ENCODE results near the gene DNAH10. TPM values are rescaled to one million over a fixed set of nuclear protein-coding genes. Genes with fewer than 3 reads are reported as not detected.

DNAH10 gene
- total and polyA plus RNA-seq, 2 of the 4 experiments (the other 2 are of a cell fraction): 0.18 to 0.22 TPM

- no peak for TF ChIP-seq MAZ (IDR thresholded peaks at IDR 0.05; ENCODE audit: borderline replicate concordance, low read depth, low read length)
- TF ChIP-seq CHD1 (IDR thresholded peaks at IDR 0.05; ENCODE audit: low read depth, low read length): no peak
- no peak for TF ChIP-seq RAD21 (IDR thresholded peaks at IDR 0.05; ENCODE audit: low read length)
- no peak for TF ChIP-seq CEBPB (IDR thresholded peaks at IDR 0.05; ENCODE audit: low read depth, low read length)
- no peak for TF ChIP-seq SMC3 (IDR thresholded peaks at IDR 0.05; ENCODE audit: low read depth, low read length)
- no peak for TF ChIP-seq RCOR1 (IDR thresholded peaks at IDR 0.05; ENCODE audit: insufficient replicate concordance, low read length)
- TF ChIP-seq ELK1 (IDR thresholded peaks at IDR 0.05; ENCODE audit: borderline replicate concordance, low read depth, low read length): no peak
- no peak for TF ChIP-seq FOS (IDR thresholded peaks at IDR 0.05; ENCODE audit: low read depth, low read length)
- TF ChIP-seq MAFK (IDR thresholded peaks at IDR 0.05; ENCODE audit: low read depth, low read length): no peak
- no peak for TF ChIP-seq MXI1 (IDR thresholded peaks at IDR 0.05; ENCODE audit: borderline replicate concordance, low read depth, low read length)
- TF ChIP-seq BHLHE40 (IDR thresholded peaks at IDR 0.05; ENCODE audit: low read depth, low read length): no peak
- no peak for TF ChIP-seq NFE2L2 (IDR thresholded peaks at IDR 0.05; ENCODE audit: low read depth, low read length)
- TF ChIP-seq CTCF (conservative IDR thresholded peaks at IDR 0.05; ENCODE audit: low read depth, low read length): no peak
- no peak for TF ChIP-seq POLR2A (IDR thresholded peaks at IDR 0.05; ENCODE audit: low read depth, low read length)
- no peak for TF ChIP-seq USF2 (IDR thresholded peaks at IDR 0.05; ENCODE audit: low read depth, low read length)
- no peak for TF ChIP-seq RFX5 (IDR thresholded peaks at IDR 0.05; ENCODE audit: low read depth, low read length)
- Histone ChIP-seq H3K14ac (replicated peaks; ENCODE audit: low read depth, low read length) (no peak overlapping the region), H3K56ac (ENCODE audit: extremely low read depth, insufficient read depth, low read length) (no peak overlapping the region), H4K5ac (ENCODE audit: low read depth, low read length) (no peak overlapping the region), H3K4me1 (ENCODE audit: control insufficient read depth, insufficient read depth, low read length) (no peaks in the 10 kb centered on the region), H3K9ac (ENCODE audit: low read depth, low read length) (no peak overlapping the region), H2BK120ac (ENCODE audit: low read depth, low read length) (no peak overlapping the region), H2AFZ (replicated peaks; ENCODE audit: low read length, poor library complexity) (peak overlapping the region; percentile 52), H2BK15ac (ENCODE audit: low read depth, low read length) (no peak overlapping the region), H4K91ac (ENCODE audit: insufficient read depth, low read depth, low read length) (no peak overlapping the region), H3K79me1 (ENCODE audit: low read depth in 1 of 2, low read length in 2 of 2) (no peaks in the 10 kb centered on the region), H2AK9ac (replicated peaks; ENCODE audit: low read depth, low read length, poor library complexity) (no peak overlapping the region), H3K9me3 (ENCODE audit: control insufficient read depth, insufficient read depth, low read length) (no peaks in the 10 kb centered on the region), H3K23ac (ENCODE audit: low read depth, low read length) (no peak overlapping the region; the same call in 1 of the 2 replicates), H3K36me3 (ENCODE audit: control insufficient read depth, insufficient read depth, low read length) (no peaks in the 10 kb centered on the region), H2BK20ac (ENCODE audit: low read depth, low read length) (no peak overlapping the region), H2BK5ac (ENCODE audit: low read depth, low read length, poor library complexity, severe bottlenecking) (no peak overlapping the region), H3K9me1 (ENCODE audit: insufficient read depth, low read length) (no peaks in the 10 kb centered on the region), H3K4ac (ENCODE audit: low read depth, low read length) (no peak overlapping the region), H3K27me3 (ENCODE audit: control insufficient read depth, insufficient read depth, low read length) (peaks cover 9% of the 10 kb centered on the region; the same call in 1 of the 2 replicates), H4K8ac (ENCODE audit: low read depth in 2 of 2, low read length in 2 of 2) (no peak overlapping the region), H3K4me2 (ENCODE audit: low read depth, low read length) (no peak overlapping the region), H3K27ac (ENCODE audit: insufficient read depth, low read length) (no peak overlapping the region), H4K20me1 (ENCODE audit: insufficient read depth, low read length) (no peaks in the 10 kb centered on the region), H2AK5ac (ENCODE audit: low read depth, low read length) (no peak overlapping the region), H3K18ac (ENCODE audit: low read depth, low read length) (no peak overlapping the region), H3K4me3 (ENCODE audit: insufficient read depth, low read depth, low read length) (no peak overlapping the region)
- no TSS peak for BruUV-seq (replicated peaks)
- DNase-seq (no peak), ATAC-seq (ENCODE audit: low read depth) (no peak)
- intact Hi-C loops (cut with micrococcal nuclease) (no loop called here), in situ Hi-C loops (cut with MboI; ENCODE audit: low sequenced_read_pairs) (loop anchor here (5.0 kb wide), 1 partner anchor 182 kb away; no protein-coding TSS in a partner anchor), dilution Hi-C loops (cut with HindIII; ENCODE audit: low sequenced_read_pairs, unreplicated experiment) (no loop called here)
- 45% methylated on average over 4 of the region's 8 CpGs; no CpG with 5 or more reads in 1 of the 2 experiments for WGBS, 2 experiments (ENCODE audit: extremely low coverage in 2 of 2, insufficient read length in 1 of 2)
- POLR2A ChIA-PET (ENCODE audit: unreplicated experiment): no interaction called here
- CTCF ChIA-PET: no interaction called here
These were observed 43.1 kb downstream of the DNAH10 start for GRCh38 chr12:123805173-123805572.
